Mesenchymal stem cell (in vitro differentiated cells and primary cell): ENCODE data around the gene NDUFV3.
"Not testable (repeated sequence)": the region's sequence is repeated elsewhere in the genome, so short reads cannot be mapped to it uniquely, and the experiment has no call there.

Experiments
- DNase-seq: peaks from one replicate; pipeline ENCODE4 v3.0.0-alpha.2; 2013
- H2AFZ ChIP-seq: one replicate; pipeline ENCODE4 v1.6.1; 2013; ENCODE audit warnings: low read depth, mild to moderate bottlenecking, control low read depth, inconsistent platforms, low read length, moderate library complexity
- H2AK5ac ChIP-seq: 2 replicates; pipeline ENCODE4 v1.6.1; 2013; ENCODE audit warnings: low read length, moderate library complexity, mild to moderate bottlenecking, inconsistent platforms; ENCODE audit not compliant: severe bottlenecking
- H2BK120ac ChIP-seq: one replicate; pipeline ENCODE4 v1.6.1; 2013; ENCODE audit warnings: low read depth, mild to moderate bottlenecking, inconsistent platforms, low read length, moderate library complexity
- H2BK12ac ChIP-seq, 2 experiments: one replicate each; pipeline ENCODE4 v1.6.1; 2013; ENCODE audit warnings: inconsistent platforms in 2 of 2, low read length in 2 of 2, mild to moderate bottlenecking in 2 of 2, moderate library complexity in 2 of 2, control low read depth in 1 of 2
- H2BK15ac ChIP-seq: one replicate; pipeline ENCODE4 v1.6.1; 2013; ENCODE audit warnings: mild to moderate bottlenecking, low read depth, inconsistent platforms; ENCODE audit not compliant: poor library complexity, severe bottlenecking
- H2BK5ac ChIP-seq: 2 replicates; pipeline ENCODE4 v1.6.1; 2013; ENCODE audit warnings: low read depth, mild to moderate bottlenecking, low read length, control low read depth, inconsistent platforms; ENCODE audit not compliant: poor library complexity, severe bottlenecking
- H3K14ac ChIP-seq, 2 experiments: one replicate each; pipeline ENCODE4 v1.6.1; 2013; ENCODE audit warnings: inconsistent platforms in 2 of 2, low read length in 2 of 2, control low read depth in 1 of 2, mild to moderate bottlenecking in 1 of 2, moderate library complexity in 1 of 2
- H3K18ac ChIP-seq, 2 experiments: one replicate each; pipeline ENCODE4 v1.6.1; 2013; ENCODE audit warnings: inconsistent platforms in 2 of 2, low read length in 2 of 2, control low read depth in 1 of 2, low read depth in 1 of 2, mild to moderate bottlenecking in 1 of 2
- H3K23ac ChIP-seq, 2 experiments: one replicate each; pipeline ENCODE4 v1.6.1; 2013; ENCODE audit warnings: inconsistent platforms in 2 of 2, low read length in 2 of 2, mild to moderate bottlenecking in 2 of 2, moderate library complexity in 2 of 2, control low read depth in 1 of 2
- H3K27ac ChIP-seq: 2 replicates; pipeline ENCODE4 v1.5.1; 2013; ENCODE audit warnings: mild to moderate bottlenecking, moderate library complexity, low read length, control low read depth, inconsistent platforms; ENCODE audit not compliant: poor library complexity, severe bottlenecking
- H3K27me3 ChIP-seq, 2 experiments: 2 replicates each; pipeline versions ENCODE4 v1.6.1 to v1.7.0; 2013; ENCODE audit warnings: low read length in 2 of 2, mild to moderate bottlenecking in 2 of 2, moderate library complexity in 2 of 2, control low read depth in 1 of 2, inconsistent platforms in 1 of 2; ENCODE audit not compliant: control insufficient read depth in 1 of 2, insufficient read depth in 1 of 2
- H3K36me3 ChIP-seq, 2 experiments: 2 replicates each; pipeline versions ENCODE4 v1.6.1 to v1.7.0; 2013; ENCODE audit warnings: low read length in 2 of 2, control low read depth in 1 of 2, inconsistent platforms in 1 of 2, low read depth in 1 of 2, mild to moderate bottlenecking in 1 of 2; ENCODE audit not compliant: insufficient read depth in 2 of 2, control insufficient read depth in 1 of 2
- H3K4ac ChIP-seq, 2 experiments: one replicate each; pipeline ENCODE4 v1.6.1; 2013; ENCODE audit warnings: inconsistent platforms in 2 of 2, low read length in 2 of 2, mild to moderate bottlenecking in 2 of 2, moderate library complexity in 2 of 2, control low read depth in 1 of 2, low read depth in 1 of 2
- H3K4me1 ChIP-seq: 2 replicates; pipeline ENCODE4 v1.6.1; 2013; ENCODE audit warnings: low read depth, low read length, control low read depth; ENCODE audit not compliant: control insufficient read depth, insufficient read depth
- H3K4me2 ChIP-seq: 2 replicates; pipeline ENCODE4 v1.6.1; 2013; ENCODE audit warnings: low read length, mild to moderate bottlenecking, inconsistent platforms; ENCODE audit not compliant: poor library complexity, severe bottlenecking
- H3K4me3 ChIP-seq, 2 experiments: 2 replicates each; pipeline versions ENCODE4 v1.5.1 to v1.7.0; 2013; ENCODE audit warnings: low read length in 2 of 2, mild to moderate bottlenecking in 2 of 2, control low read depth in 1 of 2, low read depth in 1 of 2; ENCODE audit not compliant: insufficient read depth in 1 of 2
- H3K79me1 ChIP-seq: replicated peaks from 2 replicates; pipeline ENCODE4 v1.6.1; 2013; ENCODE audit warnings: mild to moderate bottlenecking, control low read depth, low read length, inconsistent platforms; ENCODE audit not compliant: poor library complexity, severe bottlenecking
- H3K9ac ChIP-seq: 2 replicates; pipeline ENCODE4 v1.7.0; 2013; ENCODE audit warnings: mild to moderate bottlenecking, low read length, moderate library complexity
- H3K9me3 ChIP-seq: 2 replicates; pipeline ENCODE4 v1.7.0; 2013; ENCODE audit warnings: mild to moderate bottlenecking, low read length; ENCODE audit not compliant: control insufficient read depth
- H4K8ac ChIP-seq: one replicate; pipeline ENCODE4 v1.6.1; 2013; ENCODE audit warnings: inconsistent platforms, mild to moderate bottlenecking, low read length, moderate library complexity
- H4K91ac ChIP-seq: one replicate; pipeline ENCODE4 v1.6.1; 2013; ENCODE audit warnings: mild to moderate bottlenecking, low read length, inconsistent platforms
- WGBS: methylation state at CpG from one replicate; pipeline ENCODE4 v1.1.7; 2013; ENCODE audit warnings: mixed read lengths; 5-methylcytosine and 5-hydroxymethylcytosine counted together

Gene NDUFV3

GRCh38 chr21:42937960-42938605 is 45.0 kb downstream of the NDUFV3 start:
- H3K79me1 ChIP-seq = no peaks in the 10 kb centered on the region
- peaks cover 6% of the 10 kb centered on the region for H3K4me1 ChIP-seq
- DNase-seq = no peak
- no peak overlapping the region for H2BK5ac ChIP-seq
- no peak overlapping the region for H2AFZ ChIP-seq
- H3K4me2 ChIP-seq = no peak overlapping the region
- H3K9ac ChIP-seq = no peak overlapping the region
- H4K91ac ChIP-seq = no peak overlapping the region
- H3K36me3 ChIP-seq = no peaks in the 10 kb centered on the region
- no peak overlapping the region for H2BK12ac ChIP-seq
- H3K27me3 ChIP-seq = no peaks in the 10 kb centered on the region
- H3K4me3 ChIP-seq = no peak overlapping the region
- H3K23ac ChIP-seq = no peak overlapping the region
- H2BK120ac ChIP-seq = no peak overlapping the region
- H4K8ac ChIP-seq = no peak overlapping the region
- H2AK5ac ChIP-seq = no peak overlapping the region
- WGBS = 92% methylated on average over 21 of the region's 21 CpGs
- H3K4ac ChIP-seq = no peak overlapping the region
- H3K18ac ChIP-seq = no peak overlapping the region
- no peak overlapping the region for H2BK15ac ChIP-seq
- no peaks in the 10 kb centered on the region for H3K9me3 ChIP-seq
- H3K27ac ChIP-seq = no peak overlapping the region
- H3K14ac ChIP-seq = no peak overlapping the region

DNA sequence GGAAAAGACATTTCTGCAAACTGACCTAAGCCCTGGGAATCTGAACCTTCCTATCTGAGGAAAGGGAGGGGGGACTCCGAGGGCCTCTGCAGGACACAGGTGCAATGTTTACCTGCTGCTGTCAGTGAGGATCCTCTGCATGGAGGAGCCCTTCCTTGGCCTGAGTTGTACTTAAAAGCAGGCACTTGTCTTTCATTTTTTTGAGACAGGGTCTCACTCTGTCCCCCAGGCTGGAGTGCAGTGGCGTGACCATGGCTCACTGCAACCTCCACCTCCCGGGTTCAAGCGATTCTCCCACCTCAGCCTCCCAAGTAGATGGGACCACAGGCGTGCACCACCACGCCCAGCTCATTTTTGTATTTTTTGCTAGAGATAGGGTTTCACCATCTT is 45.5 kb downstream of the NDUFV3 start:
- H4K8ac ChIP-seq, H3K9ac ChIP-seq, H3K27ac ChIP-seq, DNase-seq, H2BK15ac ChIP-seq, H2AFZ ChIP-seq, H2BK5ac ChIP-seq, H3K79me1 ChIP-seq, H3K27me3 ChIP-seq, H3K4me2 ChIP-seq, H3K18ac ChIP-seq, H2BK120ac ChIP-seq, H3K23ac ChIP-seq, H3K4me1 ChIP-seq, H3K9me3 ChIP-seq, H3K4me3 ChIP-seq, H2BK12ac ChIP-seq, H4K91ac ChIP-seq, H3K4ac ChIP-seq, H3K14ac ChIP-seq, H3K36me3 ChIP-seq: not testable (repeated sequence)
- peak overlapping the region; percentile 73 for H2AK5ac ChIP-seq
- 95% methylated on average over 4 of the region's 6 CpGs for WGBS

DNA sequence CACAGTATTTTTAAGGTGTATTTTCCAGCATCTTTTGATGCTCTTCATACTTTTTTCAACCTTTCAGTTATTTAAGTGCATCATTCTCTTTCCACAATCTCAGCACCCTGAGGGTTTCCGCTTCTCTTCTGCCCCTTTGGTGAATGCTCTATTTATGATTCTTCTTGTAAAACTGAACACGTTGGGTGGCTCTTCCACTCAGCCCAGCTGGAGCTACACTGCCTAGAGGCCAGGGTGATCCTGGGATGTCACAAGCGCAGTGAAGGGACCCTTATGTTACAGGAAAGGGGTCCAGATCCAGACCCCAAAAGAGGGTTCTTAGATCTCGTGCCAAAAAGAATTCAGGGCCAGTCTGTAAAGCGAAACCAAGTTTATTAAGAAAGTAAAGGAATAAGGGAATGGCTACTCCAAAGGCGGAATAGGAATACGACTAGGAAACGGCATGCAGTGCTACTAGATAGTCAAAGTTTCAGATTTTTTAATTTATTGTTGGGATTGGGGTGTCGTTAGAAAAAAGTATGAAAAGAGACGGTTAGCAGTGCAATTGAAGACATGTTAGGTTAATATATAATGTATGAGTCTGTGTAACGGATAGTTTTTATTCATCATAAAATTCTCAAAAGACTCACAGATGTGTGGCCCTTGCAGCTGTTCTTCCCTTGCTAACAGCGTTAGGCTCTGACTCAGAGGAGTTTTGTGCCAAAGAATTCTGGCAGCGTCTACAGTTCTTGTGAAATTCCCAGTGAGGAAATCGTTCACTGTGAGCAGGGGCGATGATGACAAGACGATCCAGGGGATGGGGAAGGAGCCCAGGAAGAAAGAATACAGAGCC is 46.7 kb downstream of the NDUFV3 start:
- 66% methylated on average over 13 of the region's 16 CpGs for whole genome bisulfite sequencing
- no peak overlapping the region for H3K14ac ChIP-seq

DNA sequence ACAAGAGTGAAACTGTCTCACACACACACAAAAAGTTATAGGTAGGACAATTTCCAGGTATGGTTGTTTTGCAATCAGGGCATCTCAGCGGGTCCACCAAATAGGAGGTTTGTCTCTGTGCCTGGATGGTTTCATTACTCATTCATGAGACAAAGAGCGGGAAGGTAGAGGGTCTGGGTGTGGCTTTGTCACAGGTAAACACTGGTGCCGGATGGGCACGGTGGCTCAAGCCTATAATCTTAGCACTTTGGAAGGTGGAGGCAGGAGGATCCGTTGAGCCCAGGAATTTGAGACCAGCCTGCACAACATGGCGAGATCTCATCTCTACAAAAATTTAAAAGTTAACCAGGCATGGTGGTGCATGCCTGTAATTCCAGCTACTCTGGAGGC is 48.6 kb downstream of the NDUFV3 start:
- no peak overlapping the region for H3K9ac ChIP-seq
- H2BK120ac ChIP-seq = no peak overlapping the region
- peaks cover 6% of the 10 kb centered on the region for H3K4me1 ChIP-seq
- H3K4me3 ChIP-seq = no peak overlapping the region
- H2BK15ac ChIP-seq = no peak overlapping the region
- H3K27ac ChIP-seq = no peak overlapping the region
- 99% methylated on average over 4 of the region's 6 CpGs for WGBS
- no peak overlapping the region for H3K4me2 ChIP-seq
- no peaks in the 10 kb centered on the region for H3K36me3 ChIP-seq
- H2BK12ac ChIP-seq = no peak overlapping the region
- H3K79me1 ChIP-seq = no peaks in the 10 kb centered on the region
- no peak overlapping the region for H2BK5ac ChIP-seq
- H3K4ac ChIP-seq = no peak overlapping the region
- no peak for DNase-seq
- H3K23ac ChIP-seq = no peak overlapping the region
- no peak overlapping the region for H2AK5ac ChIP-seq
- no peak overlapping the region for H2AFZ ChIP-seq
- no peaks in the 10 kb centered on the region for H3K27me3 ChIP-seq
- no peak overlapping the region for H3K14ac ChIP-seq
- no peak overlapping the region for H4K8ac ChIP-seq
- no peak overlapping the region for H3K18ac ChIP-seq
- H4K91ac ChIP-seq = no peak overlapping the region
- H3K9me3 ChIP-seq = no peaks in the 10 kb centered on the region

More for the DNA sequence above, 46.7 kb downstream of the NDUFV3 start:
- H2BK15ac ChIP-seq = no peak overlapping the region
- no peak overlapping the region for H2BK120ac ChIP-seq
- H4K91ac ChIP-seq = no peak overlapping the region
- no peak overlapping the region for H4K8ac ChIP-seq
- peak overlapping the region; percentile 86 for H3K9ac ChIP-seq
- H2AK5ac ChIP-seq = peak overlapping the region; percentile 40
- DNase-seq = peak; percentile 97
- H3K4me2 ChIP-seq = no peak overlapping the region
- no peaks in the 10 kb centered on the region for H3K27me3 ChIP-seq
- no peak overlapping the region for H2BK12ac ChIP-seq
- H3K23ac ChIP-seq = no peak overlapping the region
- no peak overlapping the region for H3K4ac ChIP-seq
- H3K18ac ChIP-seq = peak overlapping the region in 1 of 2 experiments; percentile 37
- peak overlapping the region in 1 of 2 experiments; percentile 76 for H3K4me3 ChIP-seq
- no peaks in the 10 kb centered on the region for H3K79me1 ChIP-seq
- peak overlapping the region; percentile 87 for H3K27ac ChIP-seq
- H3K36me3 ChIP-seq = no peaks in the 10 kb centered on the region
- H2BK5ac ChIP-seq = peak overlapping the region; percentile 53
- H3K4me1 ChIP-seq = peaks cover 6% of the 10 kb centered on the region
- no peaks in the 10 kb centered on the region for H3K9me3 ChIP-seq
- H2AFZ ChIP-seq = no peak overlapping the region
